HuH-7.5 (cell line): ENCODE results near the gene XXYLT1.
"Not testable (repeated sequence)": the region's sequence is repeated elsewhere in the genome, so short reads cannot be mapped to it uniquely, and the experiment has no call there.

Experiments
- DNase-seq: peaks from one replicate; pipeline ENCODE4 v3.0.0; 2011; ENCODE audit warnings: low spot score

Gene XXYLT1

DNA sequence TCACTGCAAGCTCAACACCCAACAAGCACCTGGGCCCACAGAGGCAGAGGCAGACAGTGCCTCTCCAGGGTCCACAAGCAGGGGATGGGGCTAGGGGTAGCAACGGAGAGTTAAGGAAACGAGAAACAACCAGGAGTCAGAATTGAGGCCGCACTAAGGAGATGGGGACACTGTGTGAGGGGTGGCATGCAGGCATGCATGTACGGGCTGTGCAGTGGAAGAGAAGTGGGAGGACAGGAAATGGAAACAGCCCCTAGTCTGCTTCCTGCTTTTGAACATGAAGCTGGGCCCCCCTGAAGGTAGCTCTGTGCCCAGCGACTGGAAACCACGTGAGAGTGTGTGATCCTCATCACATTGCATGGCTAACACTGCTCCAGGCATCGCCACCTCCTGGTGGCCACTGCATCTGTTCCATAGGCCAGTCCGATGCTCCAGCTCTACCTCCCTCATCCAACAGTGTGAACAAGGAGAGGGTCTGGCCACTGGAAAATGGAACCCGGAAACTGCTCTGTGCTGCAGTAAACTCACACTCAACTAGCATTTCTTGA lies 44.0 kb downstream of the XXYLT1 start:
- no peak for DNase-seq

DNA sequence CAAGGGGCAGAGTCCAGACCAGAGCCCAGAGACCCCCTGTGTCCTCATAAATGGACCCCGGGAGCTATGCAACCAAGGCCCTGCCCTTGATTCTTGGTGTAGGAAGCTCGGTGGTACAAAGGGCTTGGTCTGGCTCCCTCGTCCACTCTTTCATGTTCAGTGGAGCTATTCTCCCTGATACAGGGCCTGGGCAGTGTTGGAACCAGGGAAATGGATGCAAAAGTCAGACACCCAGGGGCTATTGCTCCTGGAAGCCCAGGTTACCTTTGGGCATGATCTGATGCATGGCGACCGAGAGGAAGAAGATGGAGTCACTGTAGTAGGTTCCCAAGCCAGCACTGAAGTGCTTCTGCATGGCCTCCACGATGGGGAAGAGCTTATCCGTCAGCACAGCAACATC lies 44.5 kb downstream of the XXYLT1 start:
- no peak for DNase-seq

DNA sequence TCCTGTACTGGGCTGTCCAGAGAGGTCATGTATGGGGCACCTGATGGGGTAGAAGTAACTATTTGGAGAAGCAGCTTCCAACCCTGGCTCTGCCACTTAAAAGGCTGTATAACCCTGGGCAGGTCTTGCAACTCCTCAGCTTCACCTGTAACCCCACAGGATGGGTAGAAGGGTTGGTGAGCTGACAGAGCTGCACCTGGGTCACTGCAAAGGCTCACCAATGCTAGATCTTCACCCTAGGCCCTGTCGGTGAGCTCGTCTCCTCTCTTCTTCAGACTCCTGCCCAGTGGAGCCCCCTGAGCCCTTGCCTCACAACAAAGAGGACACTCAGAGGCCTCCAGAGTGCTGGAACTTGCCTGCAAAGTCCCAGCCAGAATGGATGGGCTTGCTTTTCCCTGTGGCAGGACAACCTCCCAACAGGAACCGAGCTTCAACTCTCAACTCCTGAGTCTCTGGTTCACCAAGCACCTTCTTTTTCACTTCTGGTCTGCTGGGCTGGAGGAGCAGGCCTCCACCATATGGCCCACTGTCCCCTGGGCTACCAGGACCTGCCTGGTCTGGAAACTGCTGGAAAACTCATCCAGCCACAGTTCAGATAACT lies 45.9 kb downstream of the XXYLT1 start:
- DNase-seq, result no peak

DNA sequence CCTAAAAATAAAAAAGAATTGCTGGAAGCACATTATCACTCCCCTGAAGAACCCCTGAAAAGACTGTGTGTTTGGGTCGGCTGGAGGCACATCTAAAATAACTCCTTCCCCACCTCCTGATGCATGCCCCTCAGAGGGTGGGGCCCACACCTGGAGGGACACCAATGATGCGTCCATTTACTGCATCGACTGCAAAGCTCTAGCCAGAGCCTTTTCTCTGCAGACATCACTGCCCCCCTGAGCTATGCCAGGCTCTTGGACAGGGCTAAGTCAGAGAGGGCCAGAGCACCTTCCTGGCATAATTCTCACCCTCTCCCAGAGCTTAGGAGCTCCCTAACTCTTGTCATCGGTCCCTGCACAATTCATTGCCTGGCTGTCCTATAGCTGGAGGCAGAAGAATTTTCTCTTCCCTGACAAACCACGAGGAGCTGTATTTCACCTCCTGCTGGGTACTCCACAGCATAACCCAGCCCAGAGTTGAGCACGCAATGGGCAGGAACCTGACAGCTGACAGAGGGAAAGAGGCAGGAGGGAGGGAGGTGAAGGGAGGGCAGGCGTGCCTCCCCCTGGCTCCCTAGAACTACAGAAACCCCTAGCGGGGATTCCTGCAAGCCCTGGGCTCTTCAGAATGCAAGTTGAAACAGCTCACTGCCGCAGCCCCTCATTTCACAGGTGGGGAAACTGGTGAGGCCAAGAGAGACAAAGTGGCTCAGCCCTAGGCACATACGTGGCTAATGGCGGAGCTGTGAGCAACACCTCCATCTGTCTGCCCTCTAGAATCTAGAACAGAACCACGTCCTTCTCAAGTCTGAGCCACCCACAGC lies 46.6 kb downstream of the XXYLT1 start:
- DNase-seq, result no peak

DNA sequence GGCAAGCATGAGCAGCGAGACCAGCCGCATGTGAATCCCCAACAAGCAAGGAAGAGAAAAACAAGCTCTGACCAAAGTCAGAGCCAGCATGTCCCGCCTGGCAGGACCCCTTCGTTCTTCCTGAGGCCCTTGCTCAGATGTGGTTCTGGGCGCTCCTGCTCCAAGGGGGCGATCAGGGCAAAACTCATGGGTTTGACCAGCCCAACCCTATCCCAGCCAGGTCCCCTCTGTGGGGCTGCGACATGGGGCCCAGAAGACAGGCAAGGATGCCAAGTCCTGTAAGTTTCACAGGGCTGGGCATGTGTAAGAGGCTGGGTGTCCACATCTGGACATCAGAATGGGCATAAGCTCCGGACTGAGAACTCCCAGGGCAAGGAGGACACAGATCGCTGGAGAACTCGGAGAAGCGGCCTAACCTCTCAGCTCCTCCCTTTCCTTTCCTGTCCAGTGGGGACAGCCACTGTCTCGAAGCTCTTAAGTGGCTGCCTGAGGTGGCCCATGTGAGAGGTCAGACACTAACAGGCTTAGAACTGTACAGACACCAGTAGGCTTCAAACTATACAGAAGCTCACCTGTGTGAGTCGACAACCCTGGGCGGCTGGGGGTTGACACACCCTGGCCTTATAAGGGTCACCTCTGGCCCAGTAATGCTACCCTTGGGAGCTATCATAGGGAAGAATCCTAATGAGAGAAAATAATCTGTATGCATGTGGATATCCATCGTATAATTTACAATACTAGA lies 48.9 kb downstream of the XXYLT1 start:
- DNase-seq, result no peak

DNA sequence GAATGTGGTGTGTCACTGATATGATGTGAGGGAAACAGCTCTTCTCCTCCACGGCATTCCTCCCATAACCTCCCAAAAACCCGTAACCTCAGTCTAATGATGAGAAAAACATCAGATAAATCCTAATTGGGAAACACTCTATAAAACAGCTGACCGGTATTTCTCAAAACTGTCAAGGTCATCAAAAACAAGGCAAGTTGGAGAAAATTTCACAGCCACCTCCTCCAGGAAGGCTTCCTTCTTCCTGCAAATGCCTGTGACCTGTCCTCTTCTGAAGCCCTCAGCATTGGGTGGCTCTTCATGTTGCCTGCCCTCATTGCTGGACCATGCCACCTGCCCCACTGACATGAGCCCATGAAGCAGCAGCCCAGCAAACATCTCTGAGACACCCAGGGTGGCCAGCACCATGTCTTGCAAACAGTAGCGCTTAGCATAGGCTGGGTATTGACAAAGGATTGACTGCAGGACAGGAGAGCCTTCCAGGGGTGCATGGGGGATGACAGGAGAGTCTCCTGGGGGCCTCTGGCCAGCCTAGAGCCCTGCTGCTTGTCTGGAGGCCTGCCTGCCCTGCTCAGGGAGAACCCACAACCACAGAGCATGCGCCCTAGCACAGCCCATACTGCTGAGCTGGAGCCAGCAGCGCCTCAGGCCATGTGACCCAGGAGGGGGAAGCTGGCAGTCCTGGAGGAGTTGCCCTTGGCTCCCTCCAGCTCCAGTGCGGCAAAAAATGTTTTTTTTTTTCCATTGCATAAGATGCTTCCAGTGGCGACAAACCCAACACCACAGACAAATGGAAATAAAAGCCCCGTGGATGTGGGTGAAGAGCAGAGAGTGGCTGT lies 49.7 kb downstream of the XXYLT1 start:
- DNase-seq, result no peak

DNA sequence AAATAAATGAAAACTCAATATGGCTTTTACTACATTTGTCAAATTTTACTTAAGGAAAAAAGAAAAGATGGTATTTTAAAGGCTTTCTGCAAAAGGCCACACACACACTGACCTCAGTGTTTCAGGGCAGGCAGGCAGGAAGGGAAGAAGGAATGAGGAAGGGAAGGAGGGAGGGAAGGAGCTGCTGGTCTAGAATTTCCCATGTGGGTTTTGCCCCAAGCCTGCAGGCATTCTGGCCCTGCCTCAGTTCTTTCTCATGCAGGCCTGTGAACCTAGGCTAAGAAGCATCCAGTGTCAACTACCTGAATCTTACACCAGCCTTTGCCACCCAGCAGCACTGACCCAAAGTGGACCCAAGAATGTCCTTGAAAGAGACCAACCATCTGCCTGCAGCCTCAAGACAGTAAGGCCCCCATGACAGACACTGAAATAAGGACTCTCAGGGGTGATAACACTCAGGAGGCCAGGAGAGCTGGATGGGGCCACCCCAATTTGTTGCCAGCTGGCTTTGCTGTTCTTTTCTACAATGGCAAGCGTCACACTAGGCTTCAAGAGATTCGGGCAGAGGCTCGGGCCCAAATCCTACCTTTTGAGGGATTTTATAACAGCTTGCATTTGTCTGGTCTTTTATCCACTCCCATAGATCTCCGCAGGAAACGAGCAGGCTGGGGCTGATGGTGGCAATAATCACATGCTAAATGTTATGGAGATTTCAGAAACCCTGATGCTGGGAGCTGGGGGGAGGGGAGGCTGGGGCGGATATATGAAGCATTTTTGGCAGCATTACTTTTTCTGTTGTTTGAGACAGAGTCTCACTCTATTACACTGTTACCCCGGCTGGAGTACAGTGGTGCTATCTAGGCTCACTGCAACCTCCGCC lies 51.4 kb downstream of the XXYLT1 start:
- no peak for DNase-seq

DNA sequence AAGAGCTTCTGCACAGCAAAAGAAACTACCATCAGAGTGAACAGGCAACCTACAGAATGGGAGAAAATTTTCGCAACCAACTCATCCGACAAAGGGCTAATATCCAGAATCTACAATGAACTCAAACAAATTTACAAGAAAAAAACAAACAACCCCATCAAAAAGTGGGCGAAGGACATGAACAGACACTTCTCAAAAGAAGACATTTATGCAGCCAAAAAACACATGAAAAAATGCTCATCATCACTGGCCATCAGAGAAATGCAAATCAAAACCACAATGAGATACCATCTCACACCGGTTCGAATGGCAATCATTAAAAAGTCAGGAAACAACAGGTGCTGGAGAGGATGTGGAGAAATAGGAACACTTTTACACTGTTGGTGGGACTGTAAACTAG lies 52.6 kb downstream of the XXYLT1 start:
- not testable (repeated sequence) for DNase-seq

DNA sequence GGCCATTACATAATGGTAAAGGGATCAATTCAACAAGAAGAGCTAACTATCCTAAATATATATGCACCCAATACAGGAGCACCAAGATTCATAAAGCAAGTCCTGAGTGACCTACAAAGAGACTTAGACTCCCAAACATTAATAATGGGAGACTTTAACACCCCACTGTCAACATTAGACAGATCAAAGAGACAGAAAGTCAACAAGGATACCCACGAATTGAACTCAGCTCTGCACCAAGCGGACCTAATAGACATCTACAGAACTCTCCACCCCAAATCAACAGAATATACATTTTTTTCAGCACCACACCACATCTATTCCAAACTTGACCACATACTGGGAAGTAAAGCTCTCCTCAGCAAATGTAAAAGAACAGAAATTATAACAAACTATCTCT lies 55.4 kb downstream of the XXYLT1 start:
- DNase-seq, result not testable (repeated sequence)

DNA sequence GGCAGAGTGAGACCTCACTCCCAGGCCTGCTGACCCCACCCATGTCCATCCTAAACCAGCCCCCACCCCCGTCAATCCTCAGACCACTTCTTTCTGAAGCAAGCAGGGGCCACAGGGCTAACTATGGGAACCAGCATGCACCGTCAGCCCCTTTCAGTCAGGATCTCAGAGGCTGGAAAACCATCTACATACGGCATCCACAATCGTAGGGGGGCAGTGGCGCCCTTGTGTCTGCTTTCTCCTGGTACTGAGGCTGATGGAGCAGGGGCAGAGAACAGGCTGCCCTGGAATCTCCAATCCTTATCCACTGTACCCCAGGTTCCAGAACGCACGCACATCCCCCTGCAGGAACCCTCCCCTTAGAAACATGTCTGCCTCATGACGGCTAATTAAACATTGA lies 56.6 kb downstream of the XXYLT1 start:
- no peak for DNase-seq

DNA sequence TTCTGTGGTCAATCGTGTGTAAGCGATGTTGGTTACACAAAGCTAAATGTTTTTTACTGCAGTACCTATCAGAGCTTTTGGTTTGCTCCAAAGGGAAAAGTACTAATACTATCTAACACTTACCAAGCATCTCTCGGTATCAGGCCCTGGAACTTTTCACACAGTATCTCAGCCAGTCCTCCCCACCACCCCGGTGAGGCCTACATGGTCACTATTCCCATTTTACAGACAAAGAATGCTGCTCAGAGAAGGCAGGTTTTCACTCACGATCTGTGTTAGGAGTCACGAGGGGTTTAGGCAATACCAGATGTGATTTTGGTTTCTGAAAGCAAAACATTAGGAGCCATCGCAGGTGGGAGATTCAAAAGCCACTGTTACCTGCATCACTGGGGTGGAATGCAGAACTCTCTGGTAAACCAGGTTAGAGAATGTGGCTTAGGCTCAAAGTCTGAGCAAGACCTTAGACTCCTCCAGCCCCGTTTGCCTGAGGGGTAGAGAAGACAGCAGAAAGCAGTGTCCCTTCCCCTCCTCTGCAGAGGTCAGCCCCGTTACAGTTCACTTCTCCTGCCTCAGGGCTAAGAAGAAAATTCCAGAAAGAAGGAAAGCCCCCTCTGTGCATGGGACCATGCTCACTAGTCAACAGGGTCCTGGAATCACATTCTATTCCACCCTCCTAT lies 57.2 kb downstream of the XXYLT1 start:
- no peak for DNase-seq

DNA sequence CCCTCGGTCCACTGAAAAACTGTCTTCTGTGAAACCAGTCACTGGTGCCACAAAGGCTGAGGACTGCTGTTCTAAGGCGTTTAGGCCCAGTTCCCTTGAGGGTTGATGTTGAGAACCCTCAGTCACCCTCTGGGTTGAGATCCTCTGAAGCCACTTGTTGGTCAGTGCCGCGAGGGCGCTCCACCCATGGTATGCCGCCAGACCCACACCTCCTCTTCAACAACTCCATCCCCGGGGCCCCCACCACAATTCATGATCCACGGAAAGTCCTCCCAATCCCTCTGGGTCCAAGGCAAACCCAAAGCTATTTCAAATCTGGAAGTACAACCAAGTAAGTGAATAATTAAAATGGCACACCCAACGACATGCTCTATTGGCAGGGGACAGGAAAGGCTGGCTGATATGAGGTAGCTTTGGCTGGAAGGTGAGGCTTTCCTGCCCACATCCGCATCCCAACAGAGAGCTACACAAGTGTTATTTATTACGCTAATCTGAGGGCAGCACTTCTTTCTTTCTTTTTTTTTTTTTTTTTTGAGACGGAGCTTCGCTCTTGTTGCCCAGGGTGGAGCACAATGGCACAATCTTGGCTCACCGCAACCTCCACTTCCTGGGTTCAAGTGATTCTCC lies 58.1 kb downstream of the XXYLT1 start:
- no peak for DNase-seq

DNA sequence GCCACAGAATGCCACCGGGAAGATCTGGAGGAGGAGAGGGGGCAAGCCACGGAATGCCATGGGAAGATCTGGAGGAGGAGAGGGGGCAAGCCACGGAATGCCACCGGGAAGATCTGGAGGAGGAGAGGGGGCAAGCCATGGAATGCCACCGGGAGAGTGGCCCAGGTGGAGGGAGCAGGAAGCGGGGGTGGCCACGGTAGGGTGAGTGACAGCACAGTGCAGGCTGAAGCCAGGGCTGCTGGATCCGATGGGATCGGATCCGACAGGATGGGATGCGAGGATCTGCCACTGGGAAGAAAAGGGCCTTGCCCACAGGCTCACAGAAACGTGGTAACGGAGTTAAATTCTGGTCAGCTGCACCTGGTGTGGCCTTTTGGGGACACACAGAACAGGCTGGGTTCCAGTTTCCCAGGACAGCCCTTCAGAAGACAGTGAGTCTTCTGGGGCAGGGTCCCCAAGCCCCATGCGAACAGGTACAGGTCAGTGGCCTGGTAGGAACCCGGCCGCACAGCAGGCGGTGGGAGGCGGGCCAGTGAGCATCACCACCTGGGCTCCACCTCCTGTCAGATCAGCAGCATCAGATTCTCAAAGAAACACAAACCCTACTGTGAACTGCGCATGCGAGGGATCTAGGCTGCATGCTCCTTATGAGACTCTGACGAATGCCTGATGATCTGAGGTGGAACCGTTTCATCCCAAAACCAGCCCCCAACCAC lies 58.8 kb downstream of the XXYLT1 start:
- no peak for DNase-seq

DNA sequence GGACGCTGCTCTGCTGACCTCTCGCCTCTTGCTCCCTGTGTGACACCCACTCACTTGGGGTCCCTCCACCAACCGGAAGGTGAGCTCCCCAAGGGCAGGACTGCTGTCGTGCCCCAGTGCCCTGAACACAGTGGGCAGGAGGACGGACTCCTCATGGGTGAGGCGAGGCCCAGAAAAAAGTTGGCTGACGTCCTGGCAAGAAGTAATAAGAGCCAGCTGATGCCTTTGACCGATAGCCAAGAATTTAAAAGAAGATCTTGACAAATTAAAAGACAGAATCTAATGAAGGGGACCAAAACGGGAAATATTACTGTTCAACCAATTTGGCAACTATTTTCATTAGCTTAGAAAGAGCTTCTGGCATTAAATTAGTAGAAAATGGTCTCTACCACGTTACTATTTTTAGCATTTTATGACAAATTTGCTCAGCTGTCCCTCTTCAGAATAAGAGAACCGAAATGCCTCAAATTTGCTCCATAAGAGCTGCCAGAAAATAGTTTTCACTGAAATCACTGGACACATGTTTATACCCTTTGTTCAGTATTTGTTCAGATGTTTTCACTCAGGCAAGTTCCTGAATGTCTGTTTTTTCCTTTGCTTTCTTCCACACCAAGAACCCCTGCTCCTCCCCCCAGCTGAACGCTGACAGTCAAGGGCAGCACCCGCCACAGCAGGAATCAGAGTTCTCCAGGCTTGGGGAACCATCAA lies 60.5 kb downstream of the XXYLT1 start:
- DNase-seq, result no peak

DNA sequence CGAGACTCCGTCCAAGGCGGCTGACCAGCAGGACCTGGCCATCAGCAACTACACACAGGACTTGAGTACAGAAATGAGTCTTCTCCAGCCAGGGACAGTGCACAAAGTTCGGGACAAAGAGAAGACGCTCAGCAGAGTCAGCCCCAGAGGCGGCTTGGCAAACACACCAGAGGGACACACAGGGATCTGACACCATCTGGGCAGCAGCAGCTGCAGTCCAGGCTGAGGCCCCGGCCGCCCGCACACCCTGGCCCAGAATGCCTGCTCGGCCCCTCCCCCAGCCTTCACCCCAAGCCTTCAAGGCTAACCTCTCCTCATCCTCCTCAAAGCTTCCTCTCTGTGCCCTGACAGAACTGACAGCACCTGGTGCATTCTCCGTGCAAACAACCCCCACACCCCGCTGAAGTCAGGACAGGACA lies 61.1 kb downstream of the XXYLT1 start:
- no peak for DNase-seq

DNA sequence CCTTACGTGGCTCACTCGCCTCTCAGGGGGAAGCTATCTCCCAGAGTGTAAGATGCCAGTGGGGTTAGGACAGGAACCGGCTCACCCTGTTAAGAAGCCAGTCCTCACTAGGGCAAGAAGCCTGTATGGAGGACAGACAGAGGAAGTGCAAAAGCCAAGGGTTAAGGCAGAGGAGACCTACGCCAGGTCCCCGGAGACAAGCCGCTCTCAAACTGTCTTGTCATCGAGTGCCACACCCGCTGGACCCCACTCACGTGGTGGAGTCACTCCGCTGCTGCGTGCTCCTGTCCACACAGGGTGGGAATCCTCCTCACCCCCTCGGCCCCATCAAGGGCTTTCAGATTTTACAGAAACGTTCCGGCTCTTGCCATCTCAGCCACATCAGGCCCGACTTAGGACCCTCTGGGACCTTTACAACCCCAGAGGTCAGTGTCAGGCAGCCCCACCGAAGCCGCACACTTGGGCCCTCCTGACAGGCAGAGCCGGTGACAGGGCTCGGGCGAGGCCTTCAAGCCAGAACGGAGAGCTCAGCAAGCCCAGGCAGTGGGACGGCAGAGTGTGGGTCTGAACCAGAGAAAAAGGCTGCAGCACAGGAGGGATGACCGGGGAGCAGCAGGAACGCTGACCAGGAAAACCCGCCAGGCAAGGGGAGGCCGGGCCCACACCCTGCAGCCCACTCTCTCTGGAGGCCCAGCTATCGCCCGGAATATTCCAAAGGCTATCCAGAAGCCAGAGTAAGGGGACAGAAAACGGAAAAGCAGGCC lies 61.7 kb downstream of the XXYLT1 start:
- DNase-seq, result no peak

DNA sequence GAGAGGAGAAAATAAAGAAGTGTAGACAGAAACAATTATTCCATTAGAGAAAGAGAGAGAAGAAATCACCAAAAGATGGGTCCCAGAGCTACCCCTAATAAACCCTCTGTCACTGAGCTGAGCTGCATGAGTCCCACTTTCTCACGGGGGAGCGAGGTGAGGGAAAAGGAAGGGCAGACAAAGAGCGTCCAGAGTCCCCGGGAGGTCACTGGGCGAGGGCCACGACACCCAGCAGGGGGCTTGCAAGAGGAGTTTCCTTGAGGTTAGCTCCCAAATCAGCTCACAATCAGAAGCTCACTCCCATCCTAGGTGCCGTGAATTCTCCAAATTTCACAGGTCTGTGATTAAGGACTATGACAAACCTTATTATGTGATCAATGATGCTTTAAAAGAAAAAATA lies 62.3 kb downstream of the XXYLT1 start:
- no peak for DNase-seq

DNA sequence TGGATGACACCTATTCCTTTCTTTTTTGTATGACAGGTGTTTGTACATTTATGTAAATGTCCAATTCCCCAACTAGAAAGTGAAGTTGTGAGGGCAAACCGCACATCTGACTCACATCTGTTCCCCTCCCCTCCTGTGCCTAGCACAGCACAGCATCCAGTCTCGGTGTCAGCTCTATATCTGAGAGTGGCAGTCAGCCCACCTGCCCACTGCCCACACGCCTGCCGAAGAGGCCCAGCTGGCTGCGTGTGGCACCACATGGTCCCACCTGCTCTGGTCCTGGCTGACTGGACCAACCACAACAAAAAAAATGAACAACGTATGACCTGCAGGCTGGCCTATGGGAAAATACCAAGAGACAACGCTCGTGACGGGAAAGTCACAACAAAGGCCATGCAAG lies 62.8 kb downstream of the XXYLT1 start:
- DNase-seq, result no peak
